Endothelial cell of umbilical vein (primary cell): ENCODE results near the gene ALDH8A1.

Experiments
- CTCF ChIP-seq, 2 donors: IDR thresholded peaks; 1 replicate in 1 of 2; 2 replicates in 1 of 2; pipeline ENCODE4 v1.5.1; 2011; ENCODE audit warnings: low read length in 2 of 2, mild to moderate bottlenecking in 2 of 2, moderate library complexity in 2 of 2, control low read depth in 1 of 2, inconsistent platforms in 1 of 2, low read depth in 1 of 2; ENCODE audit not compliant: insufficient read depth in 1 of 2; ENCODE audit errors: extremely low read depth in 1 of 2
- GATA2 ChIP-seq: IDR thresholded peaks from 2 replicates; pipeline ENCODE4 v1.7.0; 2011; ENCODE audit warnings: low read depth, mild to moderate bottlenecking, moderate library complexity, mixed read lengths, low read length; ENCODE audit not compliant: insufficient read length, insufficient read depth
- MYC ChIP-seq: IDR thresholded peaks from one replicate; pipeline ENCODE4 v1.6.1; 2011; ENCODE audit warnings: mild to moderate bottlenecking, low read depth, low read length
- POLR2A ChIP-seq: IDR thresholded peaks from 2 replicates; pipeline ENCODE4 v1.6.1; 2012; ENCODE audit warnings: low read depth, mild to moderate bottlenecking, control low read depth, low read length
- POLR2AphosphoS5 ChIP-seq: IDR thresholded peaks from 2 replicates; pipeline ENCODE4 v1.6.1; 2012; ENCODE audit warnings: low read depth, mild to moderate bottlenecking, control low read depth, low read length, moderate library complexity; ENCODE audit not compliant: insufficient read depth

DNA sequence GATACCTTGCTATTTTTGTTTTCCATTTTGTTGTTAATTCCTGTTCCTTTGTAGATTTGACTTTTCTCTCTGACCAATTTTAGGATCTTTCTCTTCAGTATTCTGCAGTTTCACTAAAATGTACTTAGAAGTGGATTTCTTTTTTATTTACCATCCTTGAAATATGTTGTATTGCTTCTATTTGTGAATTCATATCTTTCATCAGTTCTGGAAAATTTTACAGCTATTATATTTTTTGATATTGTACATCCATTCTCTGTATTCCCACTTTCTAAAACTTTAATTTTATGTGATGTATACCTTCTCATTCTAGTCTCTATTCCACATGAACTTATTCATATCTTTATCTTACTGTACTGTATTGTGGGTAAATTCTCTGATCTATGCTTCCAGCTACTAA is 9.7 kb upstream of the ALDH8A1 start:
- TF ChIP-seq GATA2 (no peak), CTCF (IDR thresholded peaks at IDR 0.05; ENCODE audit: extremely low read depth in 1 of 2, insufficient read depth in 1 of 2, low read depth in 1 of 2, low read length in 2 of 2) (no peak), POLR2AphosphoS5 (no peak), MYC (no peak), POLR2A (no peak)
